IPS-18a (cell line): ENCODE measurements around the gene PCNX1.

Experiments
- H3K27ac ChIP-seq: one replicate; pipeline ENCODE4 v1.5.1; 2013; ENCODE audit warnings: low read length
- H3K27me3 ChIP-seq: one replicate; pipeline ENCODE4 v1.6.1; 2013; ENCODE audit warnings: mild to moderate bottlenecking, low read length; ENCODE audit not compliant: control insufficient read depth, insufficient read depth
- H3K36me3 ChIP-seq: one replicate; pipeline ENCODE4 v1.6.1; 2013; ENCODE audit warnings: low read depth, low read length; ENCODE audit not compliant: control insufficient read depth
- H3K4me1 ChIP-seq: one replicate; pipeline ENCODE4 v1.6.1; 2013; ENCODE audit warnings: low read depth, low read length; ENCODE audit not compliant: control insufficient read depth
- H3K4me3 ChIP-seq: one replicate; pipeline ENCODE4 v1.5.1; 2013; ENCODE audit warnings: low read length
- H3K9ac ChIP-seq: one replicate; pipeline ENCODE4 v1.6.1; 2013; ENCODE audit warnings: mild to moderate bottlenecking, low read length, moderate library complexity
- H3K9me3 ChIP-seq: one replicate; pipeline ENCODE4 v1.6.1; 2013; ENCODE audit warnings: low read depth, low read length; ENCODE audit not compliant: control insufficient read depth

Gene PCNX1

GRCh38 chr14:71163842-71164629 lies 256.8 kb downstream of the PCNX1 start:
- no peak overlapping the region for H3K27ac ChIP-seq
- H3K27me3 ChIP-seq = no peaks in the 10 kb centered on the region
- H3K4me3 ChIP-seq = no peak overlapping the region
- no peaks in the 10 kb centered on the region for H3K9me3 ChIP-seq
- H3K9ac ChIP-seq = no peak overlapping the region
- peaks cover 3% of the 10 kb centered on the region for H3K4me1 ChIP-seq
- no peaks in the 10 kb centered on the region for H3K36me3 ChIP-seq
